Measurements from ENCODE around the gene FAAP20. TPM values are rescaled to one million over a fixed set of nuclear protein-coding genes. Genes with fewer than 3 reads are reported as not detected.

Gene FAAP20
- total RNA-seq, 6 donors from 2014 or later: 26.7 to 88.0 (median 66.8) TPM

- H3K27me3 ChIP-seq: no peaks in the 10 kb centered on the region
- peak overlapping the region; percentile 33 to 61 (median 48) for H3K4me3 ChIP-seq
- WGBS, 2 donors: 12 to 24% methylated on average over 5 to 20 of the region's 60 CpGs
- H3K27ac ChIP-seq: peak overlapping the region; percentile 72 to 92 (median 90)
- H3K9me3 ChIP-seq: no peaks in the 10 kb centered on the region
- TF ChIP-seq CTCF (IDR thresholded peaks at IDR 0.05): no peak
- TF ChIP-seq EP300 (IDR thresholded peaks at IDR 0.05): no peak
- peak in 1 of 4 donors; percentile 58 for TF ChIP-seq POLR2A (IDR thresholded peaks at IDR 0.05)
- peak; percentile 6 to 61 for TF ChIP-seq POLR2AphosphoS5 (IDR thresholded peaks at IDR 0.05)
- peaks cover 39 to 71% (median 55%) of the 10 kb centered on the region in 4 donors for H3K4me1 ChIP-seq
- DNase-seq (peak; percentile 82 to 96), ATAC-seq (ENCODE audit: low FRiP score in 2 of 2) (peak; percentile 64 to 77)
- H3K36me3 ChIP-seq: no peaks in the 10 kb centered on the region
Measured at GRCh38 chr1:2204415-2205190, 10.0 kb upstream of the FAAP20 start.

DNA sequence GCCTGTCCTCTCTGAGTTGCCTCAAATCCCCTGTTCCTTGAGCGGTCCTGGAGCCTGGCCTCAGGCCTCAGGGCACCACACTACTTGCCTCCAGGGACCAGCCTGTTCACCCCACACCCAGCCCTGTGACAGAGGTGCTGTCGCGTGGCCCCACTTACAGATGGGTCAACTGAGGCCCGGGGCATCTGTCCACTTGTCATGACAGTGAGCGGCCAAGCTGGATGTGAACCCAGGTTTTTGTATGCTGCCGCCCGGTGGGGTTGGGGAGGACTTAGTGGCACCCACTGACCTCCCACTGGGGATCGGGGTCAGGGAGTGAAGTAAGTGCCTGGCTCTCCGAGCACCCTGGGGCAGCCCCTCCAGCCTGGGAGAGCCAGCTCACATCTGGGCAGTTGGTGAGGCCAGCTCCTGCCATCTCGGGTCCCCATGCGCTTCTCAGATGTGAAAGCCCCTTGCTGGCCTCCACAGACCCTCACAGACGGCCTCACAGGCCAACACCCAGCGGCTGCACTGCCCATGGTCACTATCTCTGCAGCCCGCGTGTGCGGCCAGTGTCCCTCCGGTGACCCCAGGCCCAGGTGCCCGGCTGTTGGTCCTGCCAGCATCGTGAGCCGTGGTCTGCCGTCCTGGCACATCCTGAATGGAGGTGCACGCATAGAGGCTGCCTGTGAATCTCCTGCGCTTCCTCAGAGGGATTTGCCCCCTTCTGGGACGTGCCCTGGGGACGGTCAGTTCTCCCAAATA is 9.3 kb upstream of the FAAP20 start:
- ATAC-seq (ENCODE audit: low FRiP score in 2 of 2) (no peak), DNase-seq (no peak)
- WGBS, 2 donors: 51 to 70% methylated on average over 13 to 22 of the region's 25 CpGs
- peaks cover 39 to 71% (median 56%) of the 10 kb centered on the region in 4 donors for H3K4me1 ChIP-seq
- no peaks in the 10 kb centered on the region for H3K36me3 ChIP-seq
- H3K27me3 ChIP-seq: no peaks in the 10 kb centered on the region
- H3K4me3 ChIP-seq: peak overlapping the region in 3 of 4 donors; percentile 45 to 61 (median 52)
- peak overlapping the region; percentile 72 to 92 (median 90) for H3K27ac ChIP-seq
- no peaks in the 10 kb centered on the region for H3K9me3 ChIP-seq
- TF ChIP-seq POLR2A (IDR thresholded peaks at IDR 0.05) (no peak), CTCF (IDR thresholded peaks at IDR 0.05) (no peak), POLR2AphosphoS5 (IDR thresholded peaks at IDR 0.05) (no peak), EP300 (IDR thresholded peaks at IDR 0.05) (no peak)

DNA sequence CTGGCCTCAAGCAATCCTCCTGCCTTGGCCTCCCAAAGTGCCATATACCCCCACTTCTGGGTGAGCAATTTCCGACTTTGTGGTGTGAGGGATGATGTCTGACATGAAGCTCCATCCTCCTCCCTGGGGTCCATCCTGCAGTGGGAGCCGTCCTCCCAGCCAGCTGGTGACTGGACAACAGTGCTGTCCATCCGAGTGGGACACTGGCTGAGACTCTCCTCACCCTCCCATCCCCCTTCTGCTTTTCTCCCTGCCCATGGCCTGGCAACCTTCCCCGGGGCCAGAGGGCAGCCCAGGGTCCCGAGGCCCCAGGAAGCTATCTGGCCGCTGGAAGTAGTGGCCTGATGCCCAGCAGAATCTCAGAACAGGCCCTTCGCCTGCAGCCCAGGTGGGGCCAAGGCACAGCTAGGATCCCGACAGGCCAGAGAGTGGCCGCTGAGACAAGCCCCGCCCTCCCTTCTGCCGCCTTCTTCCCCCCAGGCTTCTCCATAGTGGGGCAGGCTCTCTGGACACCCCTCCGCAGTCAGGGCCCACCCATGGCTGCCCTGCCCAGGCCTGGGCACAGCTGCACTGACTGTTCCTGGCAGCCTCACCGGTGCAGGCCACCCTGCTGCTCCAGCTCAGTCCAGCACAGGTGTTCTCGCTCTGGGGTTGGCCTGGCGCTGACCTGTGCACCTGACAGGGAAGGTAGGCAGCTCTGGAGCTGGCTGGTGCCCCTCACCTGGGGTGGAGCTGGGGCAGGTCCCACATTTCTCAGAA is 8.4 kb upstream of the FAAP20 start:
- no peak for ATAC-seq (ENCODE audit: low FRiP score in 2 of 2)
- H3K36me3 ChIP-seq: no peaks in the 10 kb centered on the region
- H3K4me3 ChIP-seq: no peak overlapping the region
- no peaks in the 10 kb centered on the region for H3K9me3 ChIP-seq
- peak in 1 of 2 donors; percentile 83 for DNase-seq
- WGBS, 2 donors: 90% methylated on average over 3 to 15 of the region's 15 CpGs
- TF ChIP-seq POLR2AphosphoS5 (IDR thresholded peaks at IDR 0.05) (no peak), EP300 (IDR thresholded peaks at IDR 0.05) (no peak), CTCF (IDR thresholded peaks at IDR 0.05) (no peak), POLR2A (IDR thresholded peaks at IDR 0.05) (no peak)
- H3K4me1 ChIP-seq: peaks cover 37 to 67% (median 54%) of the 10 kb centered on the region in 4 donors
- peak overlapping the region in 1 of 4 donors; percentile 92 for H3K27ac ChIP-seq
- no peaks in the 10 kb centered on the region for H3K27me3 ChIP-seq

- Histone ChIP-seq H3K36me3 (no peaks in the 10 kb centered on the region), H3K27ac (no peak overlapping the region), H3K27me3 (no peaks in the 10 kb centered on the region), H3K4me1 (peaks cover 30 to 57% (median 45%) of the 10 kb centered on the region in 4 donors), H3K9me3 (no peaks in the 10 kb centered on the region), H3K4me3 (no peak overlapping the region)
- DNase-seq (peak in 1 of 2 donors; percentile 56), ATAC-seq (ENCODE audit: low FRiP score in 2 of 2) (no peak)
- no peak for TF ChIP-seq POLR2AphosphoS5 (IDR thresholded peaks at IDR 0.05)
- no peak for TF ChIP-seq CTCF (IDR thresholded peaks at IDR 0.05)
- no peak for TF ChIP-seq EP300 (IDR thresholded peaks at IDR 0.05)
- TF ChIP-seq POLR2A (IDR thresholded peaks at IDR 0.05): no peak
- 84 to 89% methylated on average over 9 of the region's 9 CpGs for whole genome bisulfite sequencing, 2 donors
Measured at GRCh38 chr1:2202008-2202575, 7.5 kb upstream of the FAAP20 start.

All from upper lobe of left lung (tissue), 6 donors.